Measurements from ENCODE around the gene TCEANC2.

- no peak for TF ChIP-seq POLR2AphosphoS5 (IDR thresholded peaks at IDR 0.05; ENCODE audit: insufficient read depth, low read depth, low read length)
- no peak for TF ChIP-seq CTCF (IDR thresholded peaks at IDR 0.05; ENCODE audit: extremely low read depth in 1 of 2, insufficient read depth in 1 of 2, low read depth in 1 of 2, low read length in 2 of 2)
- TF ChIP-seq, protein P1, sequence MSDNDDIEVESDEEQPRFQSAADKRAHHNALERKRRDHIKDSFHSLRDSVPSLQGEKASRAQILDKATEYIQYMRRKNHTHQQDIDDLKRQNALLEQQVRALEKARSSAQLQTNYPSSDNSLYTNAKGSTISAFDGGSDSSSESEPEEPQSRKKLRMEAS (IDR thresholded peaks at IDR 0.05; ENCODE audit: insufficient read depth, insufficient read length): no peak
- no peak for TF ChIP-seq EZH2 (IDR thresholded peaks at IDR 0.05; ENCODE audit: borderline replicate concordance, low read depth, low read length, severe bottlenecking)
- no peak for TF ChIP-seq POLR2A (IDR thresholded peaks at IDR 0.05; ENCODE audit: low read depth, low read length)
Measured at GRCh38 chr1:54103414-54103813, 50.0 kb downstream of the TCEANC2 start.
